Hematopoietic multipotent progenitor cell treated with erythropoietin and hydrocortisone succinate and interleukin-3 and kit ligand, for 17 days (in vitro differentiated cells): ENCODE data around the gene MFSD1.
A peak's percentile ranks its signal among the peaks of the same experiment; 100 is the strongest.

ENCODE experiments used
- DNase-seq: peaks from one replicate; pipeline ENCODE4 v3.0.0-alpha.2; 2015; ENCODE audit warnings: low spot score

Gene MFSD1

GRCh38 chr3:158801696-158802408 lies at the start of gene MFSD1:
MFSD1 (plus strand) TSS chr3:158802054; CDS start chr3:158802153, 99 bp downstream.
- DNase-seq, result peak; percentile 96

- no peak for DNase-seq
Measured at GRCh38 chr3:158753854-158754253, 48.0 kb upstream of the MFSD1 start.

- DNase-seq, result no peak
Measured at GRCh38 chr3:158755421-158755820, 46.4 kb upstream of the MFSD1 start.

- no peak for DNase-seq
Measured at GRCh38 chr3:158761350-158761749, 40.5 kb upstream of the MFSD1 start.

GRCh38 chr3:158762701-158763100 lies 39.2 kb upstream of the MFSD1 start:
- DNase-seq, result no peak

- DNase-seq, result no peak
Measured at GRCh38 chr3:158763421-158763820, 38.4 kb upstream of the MFSD1 start.

- no peak for DNase-seq
Measured at GRCh38 chr3:158765518-158766205, 36.2 kb upstream of the MFSD1 start.

- no peak for DNase-seq
Measured at GRCh38 chr3:158766364-158766763, 35.5 kb upstream of the MFSD1 start.

GRCh38 chr3:158768361-158768787 lies 33.5 kb upstream of the MFSD1 start:
- no peak for DNase-seq

GRCh38 chr3:158768881-158769543 lies 32.8 kb upstream of the MFSD1 start:
- no peak for DNase-seq

- DNase-seq, result no peak
Measured at GRCh38 chr3:158769549-158769948, 32.3 kb upstream of the MFSD1 start.

GRCh38 chr3:158769952-158770740 lies 31.7 kb upstream of the MFSD1 start:
- no peak for DNase-seq

GRCh38 chr3:158770741-158771350 lies 31.0 kb upstream of the MFSD1 start:
- DNase-seq, result no peak

- DNase-seq, result no peak
Measured at GRCh38 chr3:158771577-158771976, 30.3 kb upstream of the MFSD1 start.

- no peak for DNase-seq
Measured at GRCh38 chr3:158771982-158772381, 29.9 kb upstream of the MFSD1 start.

GRCh38 chr3:158773166-158773565 lies 28.7 kb upstream of the MFSD1 start:
- peak; percentile 56 for DNase-seq

- peak; percentile 19 for DNase-seq
Measured at GRCh38 chr3:158773845-158774830, 27.7 kb upstream of the MFSD1 start.

- no peak for DNase-seq
Measured at GRCh38 chr3:158774965-158775364, 26.9 kb upstream of the MFSD1 start.

- DNase-seq, result no peak
Measured at GRCh38 chr3:158775426-158776410, 26.1 kb upstream of the MFSD1 start.
